HG03039 (cell line): Measurements from ENCODE around the gene TMEM259.

Source experiments
- ATAC-seq: cut with Tn5 transposase; IDR thresholded peaks from one replicate; pipeline ENCODE4 v1.9.1; 2021; ENCODE audit warnings: mild to moderate bottlenecking, moderate library complexity; ENCODE audit not compliant: unreplicated experiment

TMEM259 gene

GRCh38 chr19:1055886-1056620, 35.1 kb upstream of the TMEM259 start:
- no peak for ATAC-seq

- ATAC-seq = no peak
These were observed 34.1 kb upstream of the TMEM259 start for GRCh38 chr19:1055028-1055425.

- ATAC-seq = no peak
These were observed 33.4 kb upstream of the TMEM259 start for GRCh38 chr19:1054102-1055027.

- no peak for ATAC-seq
These were observed 32.5 kb upstream of the TMEM259 start for GRCh38 chr19:1053176-1054101.

GRCh38 chr19:1052349-1052975, 31.5 kb upstream of the TMEM259 start:
- ATAC-seq = no peak

GRCh38 chr19:1051791-1052190, 30.9 kb upstream of the TMEM259 start:
- ATAC-seq = no peak

- ATAC-seq = no peak
These were observed 30.3 kb upstream of the TMEM259 start for GRCh38 chr19:1050989-1051788.

- ATAC-seq = no peak
These were observed 28.9 kb upstream of the TMEM259 start for GRCh38 chr19:1049800-1050199.

- no peak for ATAC-seq
These were observed 28.2 kb upstream of the TMEM259 start for GRCh38 chr19:1049106-1049505.

GRCh38 chr19:1047696-1048147, 26.8 kb upstream of the TMEM259 start:
- no peak for ATAC-seq

- ATAC-seq = no peak
These were observed 26.1 kb upstream of the TMEM259 start for GRCh38 chr19:1046836-1047695.

GRCh38 chr19:1046117-1046626, 25.2 kb upstream of the TMEM259 start:
- ATAC-seq = no peak

GRCh38 chr19:1045247-1045603, 24.3 kb upstream of the TMEM259 start:
- no peak for ATAC-seq

- no peak for ATAC-seq
These were observed 22.0 kb upstream of the TMEM259 start for GRCh38 chr19:1042689-1043511.

- no peak for ATAC-seq
These were observed 21.1 kb upstream of the TMEM259 start for GRCh38 chr19:1041835-1042685.

GRCh38 chr19:1041272-1041834, 20.4 kb upstream of the TMEM259 start:
- ATAC-seq = no peak
